ENCODE data around the gene SLC39A13.

SLC39A13 gene

DNA sequence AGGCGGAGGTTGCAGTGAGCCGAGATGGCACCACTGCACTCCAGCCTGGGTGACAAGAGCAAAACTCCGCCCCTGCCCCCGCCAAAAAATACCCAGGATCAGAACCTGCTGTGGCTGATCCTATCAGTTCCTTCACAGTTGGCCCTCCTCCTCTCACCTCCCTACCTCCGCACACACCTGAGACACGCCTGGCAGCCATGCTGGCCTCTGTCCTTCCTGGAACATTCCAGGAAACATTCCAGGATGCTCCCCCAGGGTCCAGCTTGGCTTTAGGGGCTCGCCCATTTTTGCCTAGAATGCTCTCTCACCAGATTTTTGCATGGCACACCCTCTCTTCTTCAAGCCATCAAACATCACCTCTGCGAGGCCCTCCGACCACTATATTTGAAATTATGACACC, 38.4 kb downstream of the SLC39A13 start:
- no peak for FAIRE-seq
- DNase-seq (ENCODE audit: extremely low spot score, insufficient read length, low read depth): no peak

DNA sequence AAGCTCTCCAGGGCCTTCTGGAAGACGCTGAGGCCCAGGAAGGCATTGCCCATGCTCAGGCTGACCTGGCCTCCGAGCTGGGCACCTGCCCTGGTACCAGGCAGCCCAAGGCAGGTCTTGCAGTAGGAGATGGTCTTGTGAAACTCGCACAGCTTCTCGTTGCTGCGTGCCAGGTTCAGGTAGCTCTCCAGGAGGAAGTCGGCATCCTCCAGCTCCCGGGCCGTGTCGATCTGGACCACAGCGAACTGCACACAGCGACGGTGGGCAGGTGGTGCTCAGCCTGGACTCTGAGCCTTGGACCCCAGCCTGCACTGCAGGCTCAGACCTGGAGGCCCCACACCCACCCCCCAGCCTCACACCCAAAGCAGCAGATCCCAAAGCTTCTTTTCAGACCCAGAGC, 39.5 kb downstream of the SLC39A13 start:
- FAIRE-seq: no peak

DNA sequence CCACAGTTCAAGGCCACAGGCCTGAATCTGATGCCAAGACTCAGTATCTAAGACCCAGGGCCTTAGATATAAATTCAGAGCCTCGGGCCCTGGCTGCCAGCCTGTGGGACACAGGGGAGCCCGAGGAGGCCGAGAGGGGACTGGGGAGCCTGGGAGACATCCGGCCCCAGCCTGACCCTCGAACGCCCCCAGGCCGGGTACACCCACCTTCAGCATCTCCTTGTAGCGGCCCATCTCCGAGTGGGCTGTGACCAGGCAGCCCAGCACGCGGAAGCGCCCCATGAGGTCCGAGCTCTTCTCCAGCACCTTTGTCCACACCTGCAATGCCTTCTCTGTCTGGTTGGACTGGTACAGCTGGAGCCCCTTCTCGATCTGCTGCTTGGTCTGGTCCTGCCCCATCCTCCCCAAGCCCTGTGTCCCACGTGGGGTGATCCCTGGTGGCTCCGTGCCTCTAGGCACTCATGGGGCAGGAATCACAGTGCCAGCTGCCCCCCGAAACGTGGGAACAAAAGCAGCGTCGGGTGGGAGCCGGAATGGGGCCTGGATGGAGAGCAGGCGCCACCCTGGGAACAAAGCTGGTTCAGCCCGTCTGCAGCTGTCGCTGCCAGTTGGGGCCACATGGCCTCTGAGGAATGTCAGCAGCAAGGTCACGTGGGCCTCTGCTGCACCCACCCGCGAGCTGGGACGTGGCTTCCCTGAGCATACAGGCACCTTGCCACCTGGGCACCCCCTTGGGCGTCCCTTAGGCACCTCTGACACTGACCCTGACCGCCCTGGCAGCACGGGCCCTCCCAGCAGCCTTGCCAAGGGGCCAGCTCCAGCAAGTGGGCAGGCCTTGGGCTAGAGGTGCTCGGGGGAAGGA, 40.4 kb downstream of the SLC39A13 start, which contains the start of gene RAPSN:
RAPSN (minus strand) TSS at position 571 of the 862 bp plus-strand sequence; CDS start at position 399, 172 bp downstream.
- DNase-seq (ENCODE audit: extremely low spot score, insufficient read length, low read depth): no peak
- FAIRE-seq: no peak

More for the DNA sequence above, 39.5 kb downstream of the SLC39A13 start:
- DNase-seq (ENCODE audit: extremely low spot score, insufficient read length, low read depth): no peak

DNA sequence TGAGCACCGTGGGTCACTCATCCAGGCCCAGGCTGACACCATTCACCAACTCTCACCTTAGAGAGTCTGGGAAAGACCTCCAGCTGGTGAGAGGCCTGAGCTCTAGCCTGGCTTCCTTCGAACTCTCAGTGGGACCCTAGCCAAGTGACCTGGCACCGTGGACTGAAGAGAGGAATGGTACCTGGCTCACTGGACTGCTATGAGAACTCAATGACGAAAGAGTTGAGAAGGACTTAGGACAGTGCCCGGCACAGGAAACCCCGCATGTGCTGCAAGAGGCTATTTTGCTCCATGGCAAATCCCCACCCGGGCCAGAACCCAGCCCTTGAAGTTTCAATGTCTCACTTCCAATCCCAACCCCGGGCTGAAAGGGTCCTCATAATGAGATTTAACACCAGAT, 41.2 kb downstream of the SLC39A13 start:
- FAIRE-seq: no peak
- no peak for DNase-seq (ENCODE audit: extremely low spot score, insufficient read length, low read depth)

DNA sequence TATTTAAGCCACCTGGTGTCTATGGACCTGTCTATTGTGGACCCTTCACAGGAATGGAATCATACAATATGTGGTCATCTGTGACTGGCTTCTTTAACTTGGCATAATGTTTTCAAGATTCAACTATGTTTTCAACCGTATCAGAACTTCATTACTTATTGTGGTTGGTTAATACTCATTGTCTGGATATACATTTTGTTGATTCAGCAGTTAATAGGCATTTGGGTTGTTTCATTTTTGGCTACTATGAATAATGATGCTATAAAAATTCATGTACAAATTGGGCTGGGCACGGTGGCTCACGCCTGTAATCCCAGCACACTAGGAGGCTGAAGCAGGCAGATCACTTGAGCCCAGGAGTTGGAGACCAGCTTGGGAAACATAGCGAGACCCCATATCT, 43.0 kb downstream of the SLC39A13 start:
- FAIRE-seq (no peak), DNase-seq (ENCODE audit: extremely low spot score, insufficient read length, low read depth) (no peak)

DNA sequence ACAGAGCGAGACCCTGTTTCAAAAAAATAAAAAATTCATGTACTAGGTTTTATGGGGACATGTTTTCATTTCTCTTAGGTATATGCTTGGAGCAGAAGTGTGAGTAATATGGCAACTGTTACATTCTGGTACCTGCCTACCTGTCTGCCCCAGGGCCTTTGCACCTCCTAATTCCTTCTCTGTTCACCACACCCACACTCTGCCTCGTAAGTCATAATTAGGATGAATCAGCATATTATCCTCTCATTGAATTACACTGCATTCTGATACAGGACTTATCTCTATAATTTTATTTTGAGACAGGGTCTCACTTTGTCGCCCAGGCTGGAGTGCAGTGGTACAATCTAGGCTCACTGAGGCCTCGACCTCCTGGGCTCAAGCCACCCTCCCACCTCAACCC, 43.6 kb downstream of the SLC39A13 start:
- no peak for FAIRE-seq
- no peak for DNase-seq (ENCODE audit: extremely low spot score, insufficient read length, low read depth)

DNA sequence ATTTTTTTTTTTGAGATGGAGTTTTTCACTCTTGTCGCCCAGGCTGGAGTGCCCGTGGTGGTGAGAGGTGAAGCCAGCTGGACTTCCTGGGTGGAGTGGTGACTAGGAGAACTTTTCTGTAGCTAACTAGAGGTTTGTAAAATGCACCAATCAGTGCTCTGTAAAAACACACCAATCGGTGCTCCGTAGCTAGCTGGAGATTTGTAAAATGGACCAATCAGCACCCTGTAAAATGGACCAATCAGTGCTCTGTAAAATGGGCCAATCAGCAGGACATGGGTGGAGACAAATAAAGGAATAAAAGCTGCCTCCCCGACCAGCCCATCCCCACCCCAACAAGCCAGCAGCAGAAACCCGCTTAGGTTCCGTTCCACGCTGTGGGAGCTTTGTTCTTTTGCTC, 45.0 kb downstream of the SLC39A13 start:
- no peak for FAIRE-seq
- DNase-seq (ENCODE audit: extremely low spot score, insufficient read length, low read depth): no peak

DNA sequence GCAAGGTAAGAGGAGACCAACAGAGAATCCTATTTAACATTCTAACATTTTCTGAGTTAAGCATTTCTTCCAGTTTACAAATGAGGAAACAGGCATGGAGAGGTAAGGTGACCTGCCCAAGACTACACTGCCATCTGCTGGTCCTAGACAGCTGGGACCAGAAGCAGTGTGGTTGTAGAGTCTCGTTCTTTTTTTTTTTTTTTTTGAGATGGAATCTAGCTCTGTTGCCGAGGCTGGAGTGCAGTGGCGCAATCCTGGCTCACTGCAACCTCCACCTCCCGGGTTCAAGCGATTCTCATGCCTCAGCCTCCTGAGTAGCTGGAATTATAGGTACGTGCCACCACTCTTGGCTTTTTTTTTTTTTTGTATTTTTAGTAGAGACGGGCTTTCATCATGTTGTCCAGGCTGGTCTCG, 45.9 kb downstream of the SLC39A13 start:
- peak; percentile 82 for FAIRE-seq
- peak; percentile 48 for DNase-seq (ENCODE audit: extremely low spot score, insufficient read length, low read depth)

DNA sequence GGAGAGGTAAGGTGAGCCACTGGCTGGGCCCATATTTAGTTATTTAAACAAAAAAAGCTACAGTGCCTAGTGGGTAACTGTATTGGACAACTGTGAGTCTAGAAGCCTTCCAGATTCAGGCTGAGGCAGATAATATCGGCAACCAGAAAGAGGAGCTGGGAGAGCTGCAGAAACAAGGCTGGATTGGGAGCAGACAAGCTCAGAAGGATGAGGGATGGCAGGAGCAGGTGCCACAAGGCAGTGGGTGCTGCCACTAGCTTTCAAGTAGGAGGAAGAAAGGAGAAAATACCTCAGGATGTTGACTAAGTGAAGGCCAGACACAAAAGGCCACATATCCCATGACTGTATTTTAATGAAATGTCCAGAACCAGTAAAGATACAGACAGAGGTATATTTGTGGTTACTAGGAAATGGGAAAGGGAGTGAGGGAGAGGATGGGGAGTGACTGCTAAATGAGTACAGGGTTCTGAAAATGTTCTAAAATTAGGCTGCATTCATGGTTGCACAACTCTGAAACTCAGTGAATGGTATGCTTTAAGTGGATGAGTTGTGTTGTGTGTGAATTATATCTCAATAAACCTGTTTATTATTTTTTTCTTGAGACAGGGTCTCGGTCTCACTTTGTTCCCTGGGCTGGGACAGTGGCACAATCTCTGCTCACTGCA, 52.3 kb downstream of the SLC39A13 start:
- DNase-seq (ENCODE audit: extremely low spot score, insufficient read length, low read depth) (no peak), FAIRE-seq (no peak)

DNA sequence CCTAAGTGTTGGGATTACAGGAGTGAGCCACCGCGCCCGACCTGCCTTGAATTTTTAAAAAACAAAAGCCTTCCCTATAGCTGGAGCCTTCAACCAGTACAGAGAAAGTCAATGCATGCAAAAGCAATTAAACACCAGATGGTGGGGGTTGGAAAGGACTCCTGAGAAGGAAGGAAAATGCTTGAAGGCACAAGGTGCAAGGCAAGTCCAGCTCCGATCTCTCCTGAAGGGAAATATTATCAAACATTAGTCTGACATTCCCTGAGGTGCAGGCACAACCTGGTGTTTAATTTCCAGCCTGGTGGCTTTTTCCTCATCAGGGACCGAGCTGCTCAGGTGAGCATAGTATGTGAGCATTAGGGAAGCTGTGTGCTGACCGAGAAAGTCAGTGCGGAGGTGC, 53.5 kb downstream of the SLC39A13 start:
- DNase-seq (ENCODE audit: extremely low spot score, insufficient read length, low read depth) (no peak), FAIRE-seq (no peak)

DNA sequence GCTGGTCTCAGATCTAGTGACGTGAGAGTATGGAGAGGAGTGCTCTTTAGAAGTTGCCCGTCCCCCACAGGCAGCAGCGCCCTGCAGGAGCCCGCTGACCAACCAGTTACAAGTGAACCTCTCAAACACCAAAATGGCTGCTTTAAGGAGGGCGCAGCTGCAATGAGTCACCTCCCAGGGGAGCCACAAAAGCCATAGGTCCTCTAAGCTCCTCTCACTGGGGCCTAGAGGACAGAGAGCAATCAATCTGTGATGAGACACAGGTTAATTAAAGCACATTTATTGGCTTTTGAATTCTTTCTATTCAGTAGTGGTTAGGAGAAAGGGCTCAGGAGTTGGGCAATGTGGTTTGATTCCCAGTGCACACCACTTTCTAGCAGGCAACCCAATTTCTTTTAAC, 56.1 kb downstream of the SLC39A13 start:
- FAIRE-seq (no peak), DNase-seq (ENCODE audit: extremely low spot score, insufficient read length, low read depth) (no peak)
